OCI-LY7 (cell line): Measurements from ENCODE around the gene DALRD3.

Experiments used
- EZH2phosphoT487 ChIP-seq: fragments of 200-600 bp; sonication (generic); IDR thresholded peaks from 2 replicates; pipeline ENCODE4 v1.6.1; 2018; ENCODE audit warnings: low read depth, borderline replicate concordance, mild to moderate bottlenecking, mixed run types, antibody characterized with exemption, low read length, moderate library complexity, mixed read lengths
- TF ChIP-seq, protein P1 (sequence below): fragments of 200-600 bp; sonication (generic); conservative IDR thresholded peaks from 2 replicates; pipeline ENCODE4 v1.5.1; 2014; ENCODE audit warnings: mild to moderate bottlenecking, antibody characterized with exemption, low read length, moderate library complexity, mixed read lengths

GRCh38 chr3:49021813-49022687 is 3.7 kb upstream of the DALRD3 start, which contains the start of gene NDUFAF3:
- TF ChIP-seq, protein P1, sequence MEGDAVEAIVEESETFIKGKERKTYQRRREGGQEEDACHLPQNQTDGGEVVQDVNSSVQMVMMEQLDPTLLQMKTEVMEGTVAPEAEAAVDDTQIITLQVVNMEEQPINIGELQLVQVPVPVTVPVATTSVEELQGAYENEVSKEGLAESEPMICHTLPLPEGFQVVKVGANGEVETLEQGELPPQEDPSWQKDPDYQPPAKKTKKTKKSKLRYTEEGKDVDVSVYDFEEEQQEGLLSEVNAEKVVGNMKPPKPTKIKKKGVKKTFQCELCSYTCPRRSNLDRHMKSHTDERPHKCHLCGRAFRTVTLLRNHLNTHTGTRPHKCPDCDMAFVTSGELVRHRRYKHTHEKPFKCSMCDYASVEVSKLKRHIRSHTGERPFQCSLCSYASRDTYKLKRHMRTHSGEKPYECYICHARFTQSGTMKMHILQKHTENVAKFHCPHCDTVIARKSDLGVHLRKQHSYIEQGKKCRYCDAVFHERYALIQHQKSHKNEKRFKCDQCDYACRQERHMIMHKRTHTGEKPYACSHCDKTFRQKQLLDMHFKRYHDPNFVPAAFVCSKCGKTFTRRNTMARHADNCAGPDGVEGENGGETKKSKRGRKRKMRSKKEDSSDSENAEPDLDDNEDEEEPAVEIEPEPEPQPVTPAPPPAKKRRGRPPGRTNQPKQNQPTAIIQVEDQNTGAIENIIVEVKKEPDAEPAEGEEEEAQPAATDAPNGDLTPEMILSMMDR: peak; percentile 84
- TF ChIP-seq EZH2phosphoT487: no peak
